GM18502 (cell line): ENCODE measurements around the gene HOXD10.

Experiments used
- ATAC-seq: cut with Tn5 transposase; IDR thresholded peaks from one replicate; pipeline ENCODE4 v1.9.1; 2021; ENCODE audit warnings: mild to moderate bottlenecking; ENCODE audit not compliant: unreplicated experiment, poor library complexity

HOXD10 gene

DNA sequence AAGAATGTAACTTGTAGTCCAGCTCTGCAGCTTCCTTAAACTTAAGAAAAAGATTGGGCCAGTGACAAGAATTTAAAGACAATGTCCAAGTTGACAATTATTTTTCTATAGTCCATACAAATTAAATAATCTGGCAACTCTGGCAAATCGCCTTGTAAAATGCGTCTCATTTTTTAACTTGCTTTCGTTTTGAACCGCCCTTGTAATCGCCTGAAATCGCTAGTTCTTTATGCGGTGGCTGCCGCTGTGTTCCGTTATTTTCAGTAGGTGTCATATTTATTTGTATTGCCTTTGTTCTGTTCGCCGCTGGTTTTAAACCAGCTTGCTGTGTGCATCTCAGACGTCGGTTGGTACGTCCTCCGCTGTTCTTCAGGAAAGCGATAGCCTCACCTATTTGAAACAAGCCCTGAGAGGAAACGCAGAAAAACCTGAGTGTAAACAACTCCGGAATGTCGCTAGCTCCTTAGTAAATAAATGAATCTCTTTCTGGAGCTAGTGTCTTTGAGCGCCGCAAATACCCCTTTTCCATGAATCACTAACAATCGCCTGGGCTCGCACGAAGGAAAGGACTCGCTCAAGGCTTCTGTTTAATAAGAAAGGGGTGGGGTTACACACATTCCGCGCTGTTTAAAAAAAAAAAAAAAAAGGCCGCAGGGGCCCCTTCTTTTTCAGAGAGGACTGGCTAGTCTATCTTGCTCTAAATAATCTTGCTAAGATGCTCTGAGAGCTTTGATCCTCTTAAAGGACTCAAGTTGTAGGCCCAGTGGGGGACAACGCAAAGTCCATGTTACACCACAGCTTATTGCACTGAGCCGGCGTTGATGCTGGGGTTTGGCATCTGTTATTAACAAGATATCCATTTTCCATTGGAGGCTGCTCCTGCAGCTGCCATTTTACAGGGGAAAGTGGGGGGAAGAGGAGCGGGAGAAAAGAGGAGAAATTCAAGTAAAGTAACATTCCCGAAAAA is 15.9 kb downstream of the HOXD10 start:
- ATAC-seq, result no peak

DNA sequence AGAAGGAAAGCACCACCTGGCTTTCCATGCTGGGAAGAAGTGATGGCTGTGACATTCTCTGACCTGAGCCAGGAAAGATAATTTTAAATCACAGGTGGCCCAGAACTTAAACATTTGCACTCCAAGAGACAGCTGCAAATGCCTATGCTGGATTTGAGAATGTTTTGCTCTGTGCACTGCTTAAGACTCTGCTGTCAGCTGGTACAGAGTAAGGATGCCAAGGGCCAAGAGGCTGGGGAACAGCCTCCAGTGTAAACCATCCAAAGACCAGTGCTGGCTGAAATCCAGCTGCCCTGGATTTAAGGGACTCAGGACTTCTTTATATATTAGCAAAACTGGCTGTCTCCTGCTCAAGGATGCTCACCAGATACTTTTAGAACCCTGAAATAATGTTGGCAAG is 16.8 kb downstream of the HOXD10 start:
- ATAC-seq, result no peak

DNA sequence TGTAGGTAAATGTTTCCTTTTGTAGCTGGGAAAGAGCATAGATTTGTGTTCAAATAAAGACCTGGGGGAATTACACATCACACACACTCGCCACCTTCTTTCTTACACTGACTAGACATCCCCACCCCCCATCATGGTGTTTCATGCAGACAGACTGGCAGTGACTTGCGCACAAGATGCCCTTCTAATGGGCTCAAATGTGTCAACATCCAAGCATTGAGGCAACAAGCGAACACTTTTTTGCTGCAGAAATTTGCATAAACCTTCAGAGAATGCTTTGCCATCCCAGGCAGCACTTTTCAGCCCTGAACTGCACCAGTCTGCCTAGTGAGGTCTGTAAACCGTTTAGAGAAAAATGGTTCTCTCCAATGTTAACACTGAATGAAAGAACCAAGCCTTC is 17.5 kb downstream of the HOXD10 start:
- ATAC-seq, result no peak

DNA sequence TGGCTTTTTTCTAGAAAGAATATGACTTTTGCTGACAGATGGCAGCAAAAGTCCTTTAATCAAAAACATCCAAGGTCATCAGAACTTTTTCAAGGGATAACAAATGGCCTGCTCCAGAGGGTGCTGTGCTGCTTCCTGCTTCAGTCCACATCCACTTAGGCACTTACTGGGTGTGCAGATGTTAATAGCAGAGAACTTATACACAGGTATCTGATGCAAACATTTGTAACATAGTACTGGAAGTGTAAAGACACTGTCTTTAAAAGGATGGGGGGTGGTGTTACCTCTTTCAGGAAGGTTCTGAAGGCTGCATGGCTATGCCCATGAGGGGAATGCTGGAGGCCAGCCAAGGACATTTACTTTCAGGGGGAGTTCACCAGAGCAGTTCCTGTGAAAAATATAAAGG is 18.5 kb downstream of the HOXD10 start:
- ATAC-seq, result no peak

DNA sequence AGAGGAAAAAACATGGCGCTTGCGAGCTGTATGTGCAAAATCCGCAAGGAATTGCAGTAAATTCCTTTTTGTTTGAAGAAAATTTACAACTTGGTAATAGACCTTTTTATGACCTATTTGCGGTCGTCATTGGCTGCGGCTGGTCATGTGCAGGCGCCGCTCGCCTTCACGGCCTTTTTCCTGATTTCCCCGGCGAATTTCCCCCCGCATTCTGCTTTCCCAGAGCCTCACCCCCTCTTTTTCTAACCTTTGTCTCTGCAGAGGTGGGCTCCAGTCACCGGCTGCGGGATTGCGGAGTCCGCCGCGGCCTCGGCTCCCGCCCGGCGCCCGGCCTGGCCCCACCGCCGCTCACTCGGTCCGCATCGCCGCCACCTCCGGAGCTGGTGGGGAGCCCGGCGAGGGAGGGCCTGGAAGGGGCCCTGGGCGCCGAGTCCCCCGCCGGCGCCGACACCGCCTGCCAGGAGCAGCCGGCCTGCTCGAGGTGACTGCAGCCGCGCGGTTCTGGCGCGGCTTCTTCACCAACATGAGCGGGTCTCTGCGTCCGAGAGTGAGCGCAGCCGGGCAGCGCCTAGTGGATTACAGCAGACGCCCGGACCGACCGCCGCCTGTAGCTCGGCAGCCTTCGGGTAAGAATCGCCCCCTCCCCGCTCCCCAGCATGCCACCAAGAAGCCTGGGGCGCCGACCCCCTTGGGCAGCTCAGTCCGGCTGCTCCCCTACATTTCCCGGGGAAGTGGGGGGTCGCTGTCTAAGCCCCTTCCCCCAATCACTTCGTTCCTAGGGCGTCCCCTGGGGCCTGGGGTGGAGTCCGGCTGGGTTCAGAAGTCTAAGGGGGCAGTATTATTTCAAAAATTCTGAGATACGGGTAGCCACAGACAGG is 20.0 kb downstream of the HOXD10 start:
- ATAC-seq, result no peak

DNA sequence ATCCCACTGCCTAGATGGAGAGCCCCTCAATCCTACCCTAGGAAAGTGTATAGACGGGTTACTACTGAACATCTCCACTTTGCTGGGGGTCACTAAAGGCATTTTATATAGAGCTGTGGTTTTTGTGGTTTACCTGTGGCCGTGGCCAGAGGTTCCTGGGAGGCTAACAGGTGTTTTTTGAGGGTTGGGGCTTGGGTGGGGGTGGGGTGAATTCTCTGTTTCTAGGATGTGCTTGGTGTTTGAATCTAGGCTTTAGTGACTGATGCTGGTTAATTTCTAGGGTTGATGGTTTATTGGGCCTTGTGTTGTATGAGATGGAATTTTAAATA is 20.6 kb downstream of the HOXD10 start:
- ATAC-seq, result no peak

DNA sequence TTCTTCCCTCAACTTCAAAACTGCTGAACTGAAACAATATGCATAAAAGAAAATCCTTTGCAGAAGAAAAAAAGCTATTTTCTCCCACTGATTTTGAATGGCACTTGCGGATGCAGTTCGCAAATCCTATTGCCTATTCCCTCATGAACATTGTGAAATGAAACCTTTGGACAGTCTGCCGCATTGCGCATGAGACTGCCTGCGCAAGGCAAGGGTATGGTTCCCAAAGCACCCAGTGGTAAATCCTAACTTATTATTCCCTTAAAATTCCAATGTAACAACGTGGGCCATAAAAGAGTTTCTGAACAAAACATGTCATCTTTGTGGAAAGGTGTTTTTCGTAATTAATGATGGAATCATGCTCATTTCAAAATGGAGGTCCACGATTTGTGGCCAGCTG is 21.3 kb downstream of the HOXD10 start:
- no peak for ATAC-seq

DNA sequence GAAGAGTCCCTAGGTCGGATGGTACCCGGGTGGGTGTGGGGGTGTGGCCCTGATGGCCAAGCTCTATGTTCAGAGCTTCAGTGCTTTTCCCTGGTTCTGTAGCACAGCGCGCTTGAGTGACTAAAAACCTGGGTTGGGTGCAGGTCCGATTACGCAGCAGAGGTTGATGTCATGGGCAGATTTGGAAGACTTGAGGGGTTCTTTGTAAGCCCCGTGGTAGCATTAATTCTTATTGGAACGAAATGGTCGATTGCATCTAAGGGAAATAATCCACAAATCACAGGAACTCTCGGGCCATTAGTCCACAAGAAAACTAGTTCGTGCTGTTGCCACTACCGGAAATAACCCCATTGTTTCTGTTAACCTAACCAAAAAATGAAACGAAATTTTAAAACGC is 21.9 kb downstream of the HOXD10 start:
- ATAC-seq, result no peak

DNA sequence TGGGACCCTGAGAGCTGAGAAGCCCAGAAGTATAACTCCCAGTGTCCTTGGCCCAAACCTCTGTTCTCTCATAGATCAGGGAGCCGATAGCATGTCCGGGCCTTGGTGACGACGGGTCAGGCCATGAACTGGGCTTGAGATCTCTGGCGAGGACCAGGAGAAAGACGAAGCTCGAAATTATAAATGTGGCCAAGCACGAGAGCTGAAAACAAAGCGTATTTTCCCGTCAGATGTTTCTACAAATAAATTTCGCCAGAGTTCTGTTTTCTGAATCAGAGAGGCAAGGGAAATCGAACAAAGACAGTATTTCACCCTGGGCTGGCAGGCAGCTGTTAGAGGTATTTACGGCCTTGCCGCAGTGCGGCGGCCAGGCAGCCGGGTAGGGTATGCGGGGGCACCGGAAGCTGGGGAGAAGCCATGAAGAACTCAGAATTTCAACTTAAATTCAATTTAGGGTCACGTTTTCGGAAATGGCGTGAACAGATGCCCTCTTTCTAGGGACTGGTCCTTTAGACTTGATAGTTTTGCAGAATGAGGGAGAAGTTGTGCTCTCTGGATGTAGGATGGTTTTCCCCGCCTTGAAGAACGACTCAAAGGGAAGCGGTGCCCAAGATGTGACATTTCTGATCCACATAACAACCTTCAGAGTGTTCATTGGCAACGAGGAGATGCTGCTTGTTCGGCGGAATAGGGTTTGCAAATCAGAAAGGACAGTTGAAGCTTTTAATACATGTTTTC is 22.5 kb downstream of the HOXD10 start:
- ATAC-seq, result no peak

DNA sequence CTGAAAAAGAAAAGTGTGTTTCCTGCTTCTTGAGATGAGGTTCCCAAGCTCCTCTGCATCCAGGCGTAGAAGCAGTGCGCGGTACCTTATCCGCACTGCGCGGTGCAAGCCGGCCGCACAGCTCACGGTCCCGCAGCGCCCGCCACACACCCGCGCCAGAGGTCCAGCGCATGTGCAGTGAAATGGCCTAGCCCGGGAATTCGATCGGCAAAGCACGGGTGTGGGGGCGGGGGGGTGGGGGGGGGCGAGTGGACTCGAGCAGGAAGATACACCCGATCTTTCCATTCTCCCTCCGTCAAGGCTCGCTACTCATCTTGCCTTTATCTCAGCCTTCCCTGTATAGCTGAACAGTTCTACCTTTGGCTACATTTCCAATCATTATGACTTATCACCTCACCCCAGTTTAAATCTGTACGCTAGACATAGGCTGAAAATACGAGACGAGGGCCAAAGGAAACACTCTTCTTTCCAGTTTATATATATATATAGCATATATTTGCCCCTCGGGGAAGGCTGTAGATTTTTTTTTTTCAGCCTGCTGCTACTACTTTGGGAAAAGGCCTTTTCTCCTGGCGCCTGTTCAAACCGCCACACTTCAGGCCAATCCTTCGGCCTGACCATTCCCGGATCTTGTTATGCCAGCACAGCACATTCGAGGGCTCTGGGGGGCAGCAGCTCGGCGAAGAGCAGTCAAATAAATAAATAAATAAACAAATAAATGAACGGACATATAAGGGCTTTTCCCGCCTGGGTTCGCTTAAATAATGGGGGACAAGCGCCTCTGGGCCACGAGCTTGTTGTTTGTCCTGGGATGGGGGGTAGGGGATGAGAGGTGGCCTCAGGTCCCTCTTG is 23.3 kb downstream of the HOXD10 start:
- no peak for ATAC-seq

DNA sequence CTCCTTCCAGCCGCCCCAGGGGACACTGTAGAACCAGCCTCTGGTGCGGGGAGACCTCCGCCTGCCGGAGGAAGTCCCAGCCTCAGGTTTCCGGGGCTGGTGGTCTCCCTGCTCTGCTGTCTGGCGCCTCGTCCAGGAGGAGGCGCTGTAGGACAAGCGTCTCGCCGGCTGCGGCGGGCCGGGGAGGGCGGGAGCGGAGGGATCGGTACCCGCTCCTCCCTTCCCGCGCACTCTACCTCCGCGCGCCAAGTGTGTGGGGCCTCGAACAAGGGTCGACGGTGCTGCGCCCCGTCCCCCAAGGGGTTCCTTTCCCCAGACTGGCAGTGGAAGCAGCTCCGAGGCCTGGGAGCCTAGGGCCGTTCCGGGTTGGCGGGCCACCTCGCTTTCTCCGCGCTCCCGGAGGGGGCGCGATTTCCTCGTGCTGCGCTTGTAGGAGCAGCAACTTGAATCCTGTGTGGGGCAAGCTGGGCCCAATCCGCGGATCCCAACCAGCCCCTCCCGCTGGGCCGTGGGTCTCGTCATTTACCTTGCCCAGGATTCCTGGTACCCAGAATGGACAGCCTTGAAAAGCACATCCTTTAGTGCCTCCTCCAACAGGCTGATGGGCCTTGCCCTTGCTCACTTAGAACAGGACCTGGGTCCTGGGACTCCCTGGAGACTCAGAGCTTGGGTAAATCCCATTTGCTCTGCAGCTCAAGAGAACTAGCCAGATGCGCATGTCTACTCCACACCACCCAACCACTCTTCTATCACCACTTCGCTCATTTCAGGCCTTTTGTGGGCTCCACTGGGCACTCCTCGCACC is 24.1 kb downstream of the HOXD10 start:
- ATAC-seq, result peak; percentile 89

DNA sequence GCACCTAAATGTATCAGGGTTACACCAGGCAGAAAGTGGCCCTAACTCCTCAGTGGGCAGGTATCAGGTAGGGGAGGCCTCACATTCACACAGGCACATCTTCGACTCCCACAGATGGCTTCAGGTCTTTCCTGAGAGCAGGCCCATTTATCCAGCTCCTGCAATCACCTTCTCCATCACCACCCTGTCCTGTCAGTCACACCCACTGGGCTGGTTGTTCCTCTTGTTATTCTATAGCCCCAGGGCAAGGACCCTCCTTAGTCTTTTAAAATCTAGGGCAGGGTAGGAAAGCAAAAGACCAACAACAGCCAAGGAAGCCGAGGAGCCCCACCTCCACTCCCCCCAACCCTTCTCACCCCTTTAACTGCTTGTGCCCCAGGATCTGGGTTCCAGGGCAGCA is 25.7 kb downstream of the HOXD10 start:
- ATAC-seq, result no peak

DNA sequence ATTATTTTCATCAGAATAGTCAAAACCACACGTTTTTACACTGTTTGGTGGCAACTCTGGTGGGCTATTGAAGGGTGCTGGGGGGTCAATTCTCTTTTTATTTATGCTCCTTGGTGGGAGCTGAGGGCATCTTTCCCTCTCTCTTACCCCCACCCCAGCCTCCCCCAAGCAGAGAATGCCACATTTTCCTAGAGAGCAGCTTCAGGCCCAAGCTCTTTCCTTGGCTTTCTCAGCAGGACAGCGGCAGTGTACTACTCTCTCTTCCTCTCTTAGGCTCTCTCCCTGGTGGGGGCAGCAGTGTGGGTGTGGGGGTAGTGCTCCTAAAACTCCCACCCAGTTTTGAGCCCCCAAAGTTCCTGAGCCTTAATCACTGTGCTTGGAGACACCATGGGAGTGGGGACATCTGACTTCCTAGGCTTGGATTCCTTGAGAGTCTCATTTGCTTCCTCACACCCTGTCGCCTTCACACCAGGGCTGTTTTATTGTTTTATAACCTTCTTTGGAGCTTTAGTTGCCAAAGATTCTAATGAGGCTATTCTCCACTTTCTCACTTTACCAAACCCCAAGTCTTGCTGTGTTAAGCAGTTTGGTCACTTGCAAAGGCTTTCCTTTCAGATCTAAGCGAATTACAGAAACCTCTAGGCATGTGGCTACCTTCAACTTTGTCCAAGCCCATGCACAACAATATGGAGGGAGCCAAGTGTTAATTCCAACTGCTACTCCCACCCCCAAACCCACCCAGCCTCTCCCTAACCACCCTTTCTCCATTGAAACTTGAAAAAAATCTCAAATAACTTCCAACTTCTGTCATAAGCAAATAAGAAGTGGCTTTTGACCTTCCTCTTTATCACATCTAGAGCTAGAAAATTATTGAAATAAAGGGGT is 28.7 kb downstream of the HOXD10 start:
- ATAC-seq, result no peak

DNA sequence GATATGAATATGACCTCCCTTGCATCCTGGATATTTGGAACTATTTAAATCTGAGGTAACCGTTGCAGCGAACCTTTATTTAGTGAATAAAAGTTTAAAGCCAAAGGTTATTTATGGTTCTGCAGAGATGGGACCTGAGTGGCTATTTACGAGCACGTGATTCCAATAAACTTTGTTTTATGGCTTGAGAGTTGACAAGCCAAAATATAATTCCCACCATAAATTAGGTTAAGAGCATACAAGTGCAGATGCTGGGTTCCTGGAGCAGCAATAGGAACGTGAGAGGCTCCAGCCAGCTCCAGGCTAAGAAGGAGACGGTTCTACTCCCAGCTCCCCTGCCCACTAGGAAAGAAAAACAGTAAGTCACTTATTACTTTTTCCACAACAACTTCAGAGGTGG is 29.5 kb downstream of the HOXD10 start:
- no peak for ATAC-seq

DNA sequence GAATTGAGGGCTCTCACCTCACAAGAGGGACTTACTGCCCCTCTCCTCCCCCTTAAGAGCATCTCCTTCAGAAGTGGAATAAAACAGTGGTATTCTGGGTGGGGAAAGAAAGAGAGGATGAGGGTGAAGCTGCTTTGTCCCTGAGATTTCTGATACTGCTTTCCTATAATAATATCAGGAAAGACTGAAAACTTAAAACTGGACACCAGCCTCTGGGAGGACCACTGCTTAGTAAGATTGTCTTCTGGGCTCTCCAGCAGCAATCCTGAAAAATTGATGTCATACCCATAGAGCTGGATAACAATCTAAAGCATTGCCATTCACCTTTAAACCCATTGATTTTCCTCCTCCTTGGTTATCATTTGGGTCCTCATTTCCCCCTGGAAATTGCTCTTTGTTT is 30.1 kb downstream of the HOXD10 start:
- no peak for ATAC-seq

DNA sequence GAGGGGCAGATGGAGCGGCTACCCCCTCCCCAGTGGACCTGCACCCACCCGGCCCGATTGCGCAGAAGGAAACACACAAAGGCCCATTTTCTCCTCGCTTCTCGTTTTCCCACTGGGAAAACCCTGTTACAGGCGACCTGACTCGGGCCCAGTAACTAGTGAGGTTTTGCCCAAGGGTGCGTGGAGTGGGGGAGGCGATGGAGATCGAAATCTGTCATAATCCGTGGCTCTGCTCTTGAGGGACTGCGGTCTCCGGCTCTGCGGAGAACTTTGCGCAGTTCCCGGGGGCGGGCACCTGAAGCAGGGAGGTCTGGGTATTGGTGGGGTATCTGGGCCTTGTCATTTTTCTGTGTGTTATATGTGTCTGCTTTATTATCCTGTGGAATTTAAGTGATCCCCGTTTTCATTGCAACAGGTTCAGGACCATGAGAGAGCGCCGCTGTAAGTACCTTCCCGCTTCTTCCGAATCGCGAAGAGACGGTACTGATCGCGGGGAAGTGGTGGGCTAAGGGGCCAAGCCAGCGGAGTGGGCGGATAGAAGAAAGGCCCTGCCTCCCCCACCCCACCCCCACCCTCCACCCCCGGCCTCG is 30.7 kb downstream of the HOXD10 start:
- no peak for ATAC-seq

DNA sequence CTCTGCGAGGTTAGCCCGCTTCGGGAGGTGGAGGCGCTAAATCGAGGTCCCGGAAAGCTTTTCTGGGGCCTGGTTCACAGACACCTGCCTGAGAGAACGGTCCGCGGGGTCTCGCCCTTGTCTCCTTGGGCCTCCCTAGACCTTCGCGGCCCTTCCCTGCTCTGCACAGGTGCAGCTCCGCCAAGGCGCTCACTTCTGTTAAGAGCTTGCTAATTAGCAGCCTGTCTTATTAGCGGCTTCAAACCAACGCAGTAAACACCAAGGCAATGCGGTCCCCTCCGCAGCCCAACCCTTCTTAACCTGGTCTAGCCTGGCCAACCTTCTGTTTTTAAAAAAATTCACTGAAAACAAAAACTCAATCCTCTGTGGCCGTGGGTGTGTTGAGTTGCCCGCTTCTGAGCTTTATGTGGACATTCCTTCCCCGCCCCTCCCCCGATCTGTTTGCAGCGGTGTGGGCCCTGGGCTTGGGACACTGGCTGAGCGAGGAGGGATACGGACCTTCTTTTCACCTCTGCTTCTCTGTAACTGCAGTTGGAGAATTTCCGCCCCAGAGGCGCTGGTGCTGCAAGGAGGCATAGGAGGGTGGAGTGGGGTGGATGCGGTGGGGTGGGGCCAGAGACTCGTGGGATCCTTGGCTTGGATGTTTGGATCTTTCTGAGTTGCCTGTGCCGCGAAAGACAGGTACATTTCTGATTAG is 31.4 kb downstream of the HOXD10 start:
- no peak for ATAC-seq
